Stimulated activated CD8-positive, alpha-beta memory T cell treated with anti-CD3 and anti-CD28 coated beads, Interleukin-15, amount 100 ng/mL, for 48 hours (primary cell): ENCODE measurements around the gene MTARC1.
A peak's percentile ranks its signal among the peaks of the same experiment; 100 is the strongest.

ENCODE experiments used
- DNase-seq, 2 donors: peaks; one replicate each; pipeline ENCODE4 v3.0.0-alpha.2; 2020; ENCODE audit warnings: low read depth in 2 of 2

The MTARC1 gene

GRCh38 chr1:220770245-220770913, 16.3 kb upstream of the MTARC1 start:
- DNase-seq = no peak

DNA sequence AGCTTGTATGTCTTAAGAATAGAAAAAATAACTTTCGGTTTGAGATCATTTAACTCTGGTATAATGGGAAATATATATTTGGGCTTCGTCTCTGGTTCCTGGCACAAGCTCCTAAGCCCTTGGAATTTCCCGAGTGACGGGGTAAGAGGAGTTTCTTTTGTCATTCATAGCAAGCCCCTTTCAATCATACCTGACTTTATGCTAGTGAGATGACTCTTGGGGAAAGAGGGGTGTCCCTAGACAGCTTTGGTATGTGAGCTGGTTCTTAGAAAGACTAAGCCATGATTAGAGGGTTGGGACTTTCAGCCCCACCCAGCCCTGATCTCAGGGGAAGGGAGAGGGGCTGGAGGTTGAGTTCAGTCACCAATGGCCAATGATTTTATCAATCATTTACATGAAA, 13.9 kb upstream of the MTARC1 start:
- no peak for DNase-seq

DNA sequence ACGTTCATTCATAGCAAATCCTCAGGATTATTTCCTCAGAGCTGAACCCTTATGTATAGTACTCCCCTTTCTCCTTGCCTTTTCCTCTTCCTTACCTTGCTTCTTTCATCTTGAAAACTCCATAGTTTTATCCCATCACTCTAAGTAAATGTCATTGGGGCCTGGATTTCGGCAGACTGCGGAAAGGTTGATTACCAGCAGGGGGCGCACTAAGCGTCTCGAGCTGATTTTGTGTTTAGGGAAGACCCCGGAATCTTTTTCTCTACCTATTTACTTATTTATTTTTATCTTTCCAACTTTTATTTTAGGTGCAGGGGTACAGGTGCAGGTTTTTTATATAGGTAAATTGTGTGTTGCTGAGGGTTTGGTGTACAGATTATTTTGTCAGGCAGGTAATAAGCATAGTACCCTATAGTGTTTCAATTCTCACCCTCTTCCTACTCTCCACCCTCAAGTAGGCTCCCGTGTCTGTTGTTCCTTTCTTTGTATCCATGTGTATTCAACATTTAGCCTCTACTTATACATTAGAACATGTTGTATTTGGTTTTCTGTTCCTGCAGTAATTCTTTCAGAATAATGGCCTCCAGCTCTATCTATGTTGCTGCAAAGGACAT, 11.4 kb upstream of the MTARC1 start:
- DNase-seq = no peak

DNA sequence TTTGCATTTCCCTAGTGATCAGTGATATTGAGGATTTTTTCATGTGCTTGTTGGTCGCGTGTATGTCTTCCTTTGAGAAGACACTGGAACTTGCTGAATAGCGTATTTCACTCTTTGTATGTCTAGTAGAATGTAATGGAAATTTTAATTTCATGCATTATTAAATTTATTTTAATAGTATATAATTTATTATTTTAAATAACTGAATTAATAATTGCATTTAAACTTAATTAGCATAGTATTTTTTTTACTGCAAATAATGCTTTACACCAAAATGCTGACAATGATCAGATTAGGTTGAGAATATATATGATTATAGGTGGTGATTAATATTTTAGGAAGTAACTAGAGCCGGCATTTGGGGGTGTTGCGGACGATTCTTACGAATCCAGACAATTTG, 10.5 kb upstream of the MTARC1 start:
- no peak for DNase-seq

DNA sequence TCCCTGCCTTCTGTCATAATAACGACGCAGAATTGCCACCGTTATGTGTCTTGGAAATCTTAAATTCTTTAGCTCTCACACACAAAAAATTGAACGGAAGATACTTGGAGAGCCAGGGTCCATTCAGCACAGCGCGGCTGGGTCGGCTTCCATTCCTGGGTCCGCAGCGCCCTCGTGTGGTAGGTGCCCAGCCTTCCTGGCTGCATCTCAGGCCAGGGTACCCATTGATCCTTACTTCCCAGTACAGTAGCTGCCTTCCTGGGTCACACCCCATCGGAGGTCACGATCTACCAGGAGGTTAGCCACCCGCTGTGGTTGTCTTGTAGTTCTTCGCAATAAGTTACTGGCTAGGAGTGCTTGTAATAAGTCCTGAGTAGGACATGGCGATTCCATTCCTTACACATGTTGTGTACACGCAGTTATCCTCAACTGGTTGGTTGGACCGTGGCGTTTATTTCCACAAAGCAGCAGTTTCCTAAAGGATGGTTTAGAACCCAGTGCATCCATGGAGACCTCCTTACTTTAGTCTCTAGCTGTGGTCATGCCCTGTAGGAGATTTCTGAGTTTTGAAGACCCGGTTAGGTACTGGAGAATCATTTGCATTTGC, 9.9 kb upstream of the MTARC1 start:
- peak; percentile 21 to 32 for DNase-seq

DNA sequence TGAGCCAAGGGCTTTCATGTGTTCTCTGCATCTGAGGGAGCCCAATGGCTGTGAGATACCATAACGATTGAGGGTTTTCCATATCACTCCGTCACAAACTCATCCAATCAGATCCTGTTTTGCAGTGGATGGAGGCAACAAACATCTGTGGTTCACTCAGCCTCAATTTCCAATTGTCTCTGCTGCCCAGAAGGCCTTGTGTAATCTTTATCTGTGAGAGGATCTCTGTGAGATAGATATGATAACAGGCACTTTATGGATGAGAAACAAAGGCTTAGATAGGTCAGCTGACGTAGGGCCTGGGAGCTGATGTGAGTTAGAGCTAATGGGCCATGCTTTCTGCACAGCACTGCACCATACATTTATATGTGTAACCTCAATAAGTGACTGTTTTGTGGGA, 3.3 kb upstream of the MTARC1 start:
- no peak for DNase-seq

- no peak for DNase-seq
Measured at GRCh38 chr1:220784751-220785150, 2.0 kb upstream of the MTARC1 start.

DNA sequence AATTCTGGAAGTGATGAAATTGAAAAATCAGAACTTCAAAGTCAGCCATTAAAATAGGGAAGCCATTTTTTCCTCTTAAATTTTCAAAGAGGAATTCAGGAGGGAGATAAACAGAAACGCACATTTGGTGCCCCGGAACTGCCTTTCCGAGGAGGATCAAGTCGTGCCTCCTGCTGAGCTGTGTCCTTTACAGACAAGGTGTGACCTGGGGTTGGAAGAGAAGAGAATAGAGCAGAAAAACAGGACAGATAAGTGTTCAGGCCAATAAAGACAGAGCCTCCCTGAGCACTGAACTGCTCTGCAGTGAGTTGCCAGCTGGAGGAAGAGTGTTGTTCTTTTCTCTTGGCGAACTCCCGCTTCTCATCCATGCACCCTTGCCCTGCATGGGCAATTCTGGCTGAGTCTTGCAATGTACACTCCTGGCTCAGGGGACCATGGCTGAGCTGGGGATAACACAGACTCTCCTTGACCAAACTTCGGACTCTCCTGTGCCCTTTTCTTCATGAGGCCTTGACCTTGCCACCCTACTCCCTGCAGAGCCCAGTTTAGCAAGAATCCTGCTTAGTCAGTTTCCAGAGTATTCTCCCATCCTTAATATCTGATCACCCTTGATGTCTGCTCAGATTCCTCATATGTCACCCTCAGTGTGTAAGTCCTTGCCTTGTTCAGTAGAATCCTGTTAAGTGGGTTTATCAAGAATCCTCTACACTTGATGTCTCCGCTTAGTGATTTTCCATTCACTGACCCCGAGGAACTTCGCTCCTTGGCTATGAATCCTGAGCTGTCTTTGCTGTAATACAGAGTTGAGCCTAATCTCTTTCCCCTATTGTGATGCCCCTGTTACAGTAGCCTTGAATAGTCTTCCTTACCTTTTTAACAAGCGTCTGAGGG, 1.3 kb upstream of the MTARC1 start:
- no peak for DNase-seq

GRCh38 chr1:220786057-220786336, 716 bp upstream of the MTARC1 start:
- no peak for DNase-seq

DNA sequence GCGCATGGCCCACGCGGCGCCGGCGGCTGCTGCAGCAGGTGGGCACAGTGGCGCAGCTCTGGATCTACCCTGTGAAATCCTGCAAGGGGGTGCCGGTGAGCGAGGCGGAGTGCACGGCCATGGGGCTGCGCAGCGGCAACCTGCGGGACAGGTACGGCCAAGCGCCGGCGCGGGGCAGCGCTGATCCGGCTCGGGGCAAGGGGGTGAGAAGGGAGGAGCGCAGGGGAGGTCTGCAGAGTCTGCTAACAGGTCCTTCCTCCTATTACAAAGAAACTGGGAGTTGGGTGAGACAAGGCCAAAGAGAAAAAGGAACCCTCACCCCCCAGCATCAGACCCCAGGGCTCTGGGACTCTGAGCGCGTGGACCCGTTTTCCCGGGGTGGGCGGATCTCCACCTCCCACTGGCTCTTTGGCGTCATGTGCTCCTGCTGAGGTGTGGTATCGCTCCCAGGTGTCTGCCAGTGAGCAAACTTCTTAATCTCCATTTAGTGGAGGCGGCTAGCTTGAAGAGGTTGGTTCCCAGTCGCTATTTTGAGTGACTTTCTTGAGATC, 431 bp downstream of the MTARC1 start:
- DNase-seq = no peak

- DNase-seq = no peak
Measured at GRCh38 chr1:220788900-220789299, 2.2 kb downstream of the MTARC1 start.

- no peak for DNase-seq
Measured at GRCh38 chr1:220789532-220790147, 2.9 kb downstream of the MTARC1 start.

DNA sequence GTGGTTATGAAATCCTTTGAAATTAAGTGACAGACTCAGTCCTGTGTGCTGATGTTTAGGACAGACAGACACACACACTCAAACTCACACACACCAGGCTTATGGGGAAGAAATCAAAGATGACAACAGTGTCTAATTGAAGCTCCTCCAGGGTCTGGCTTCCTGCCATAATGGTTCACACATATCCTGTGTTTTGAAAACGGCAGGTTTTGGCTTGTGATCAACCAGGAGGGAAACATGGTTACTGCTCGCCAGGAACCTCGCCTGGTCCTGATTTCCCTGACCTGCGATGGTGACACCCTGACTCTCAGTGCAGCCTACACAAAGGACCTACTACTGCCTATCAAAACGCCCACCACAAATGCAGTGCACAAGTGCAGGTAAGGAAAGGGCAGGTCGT, 4.6 kb downstream of the MTARC1 start:
- DNase-seq = no peak

GRCh38 chr1:220791956-220792355, 5.2 kb downstream of the MTARC1 start:
- no peak for DNase-seq

GRCh38 chr1:220796530-220796929, 9.8 kb downstream of the MTARC1 start:
- DNase-seq = no peak

DNA sequence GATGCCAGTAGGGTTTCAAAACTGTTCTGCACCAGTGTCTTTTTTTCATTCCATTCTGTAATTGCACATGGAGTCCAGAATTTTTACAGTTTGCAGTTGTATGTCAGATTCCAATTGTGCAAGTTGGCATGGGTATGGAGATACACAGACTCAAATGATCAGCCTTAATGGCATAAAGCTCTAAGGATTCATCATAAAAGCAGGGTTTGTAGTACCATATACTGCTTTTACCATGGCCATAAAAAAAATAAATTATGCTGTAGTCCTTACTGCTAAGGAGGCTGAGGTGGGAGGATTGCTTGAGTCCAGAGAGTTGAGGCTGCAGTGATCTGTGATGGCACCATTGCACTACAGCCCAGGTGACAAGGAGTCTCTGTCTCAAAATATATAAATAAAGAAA, 10.3 kb downstream of the MTARC1 start:
- DNase-seq = no peak

GRCh38 chr1:220797553-220797952, 10.8 kb downstream of the MTARC1 start:
- no peak for DNase-seq

DNA sequence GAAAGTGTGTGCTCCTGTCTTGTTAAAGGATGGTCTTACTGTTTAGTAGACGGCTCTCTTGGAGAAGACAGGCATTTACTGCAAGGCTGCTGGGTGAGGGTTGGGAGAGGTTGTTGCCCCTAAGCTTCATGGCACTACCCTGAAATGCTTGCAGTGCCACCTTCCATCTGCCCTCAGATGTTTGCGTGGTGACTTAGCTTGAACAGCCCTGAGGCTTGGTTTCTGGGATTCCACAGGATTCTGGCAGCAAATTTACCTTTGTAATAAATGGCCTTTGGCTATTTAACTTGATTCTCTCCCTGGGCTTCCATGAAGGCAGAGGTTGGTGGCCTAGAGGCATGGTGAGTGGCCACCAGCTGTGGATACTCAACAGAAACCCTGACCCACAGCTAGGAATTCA, 11.6 kb downstream of the MTARC1 start:
- no peak for DNase-seq

GRCh38 chr1:220800262-220800661, 13.5 kb downstream of the MTARC1 start:
- DNase-seq = no peak

DNA sequence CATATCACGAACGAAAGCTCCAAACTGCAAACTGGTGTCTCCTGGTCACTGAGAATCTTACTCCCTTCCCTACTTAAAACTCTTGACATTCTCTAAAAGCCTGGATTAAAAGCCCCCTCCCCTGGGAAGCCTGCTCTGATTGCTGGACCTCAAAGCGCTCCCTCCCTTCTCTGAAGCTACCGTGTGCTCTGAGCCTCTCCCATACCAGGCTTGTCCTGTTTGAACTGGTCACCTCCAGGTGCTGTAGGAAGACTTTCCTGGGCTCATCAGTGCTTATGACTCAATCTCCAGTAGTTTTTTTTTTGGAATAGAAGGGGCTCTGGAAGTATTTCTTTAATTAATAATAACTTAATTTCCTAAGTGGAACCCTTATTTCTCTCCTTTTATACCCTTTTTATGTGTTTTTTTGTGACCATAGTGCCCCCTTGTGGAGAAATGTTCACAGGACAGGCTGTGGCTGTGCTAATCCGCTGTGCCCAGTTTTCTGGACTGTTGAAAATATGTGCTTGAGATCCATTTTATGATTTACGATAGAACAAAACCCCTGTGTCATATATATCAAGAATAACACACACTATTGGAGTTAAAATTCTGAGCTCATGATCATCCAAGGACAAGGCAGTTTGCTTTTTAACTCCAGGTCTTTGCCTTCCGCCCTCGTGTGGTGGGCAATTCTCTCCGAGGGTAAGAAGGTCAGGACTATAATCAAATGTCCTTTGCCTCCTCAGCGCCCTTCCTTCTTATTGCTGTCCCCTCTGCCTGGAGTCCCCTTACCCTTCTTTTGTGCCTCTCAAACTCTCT, 16.9 kb downstream of the MTARC1 start:
- no peak for DNase-seq

- no peak for DNase-seq
Measured at GRCh38 chr1:220804202-220804586, 17.5 kb downstream of the MTARC1 start.
